Pancreas (tissue), 10 donors: ENCODE measurements around the gene TBC1D3I. TPM values are rescaled to one million over a fixed set of nuclear protein-coding genes. Genes with fewer than 3 reads are reported as not detected.
A peak's percentile ranks its signal among the peaks of the same experiment; 100 is the strongest.
"Not testable (repeated sequence)": the region's sequence is repeated elsewhere in the genome, so short reads cannot be mapped to it uniquely, and the experiment has no call there.

Source experiments
- ATAC-seq, 4 donors: fragments of 200-7000 bp; cut with Tn5 transposase; one replicate each; pipeline versions ENCODE4 v1.8.0 to v1.9.1; 2020; ENCODE audit warnings: mild to moderate bottlenecking in 4 of 4, moderate library complexity in 4 of 4
- DNase-seq, 6 donors: peaks; one replicate each; pipeline ENCODE4 v3.0.0-alpha.2; 2020
- FAIRE-seq: peaks from 2 replicates; lab custom pipeline; 2012; peaks lifted over from hg19 to GRCh38; lab: Jason Lieb, UNC
- H3K27ac ChIP-seq, 4 donors: fragments of 200-600 bp; sonication (generic); 1 replicate in 3 of 4; 2 replicates in 1 of 4; pipeline versions ENCODE4 v1.5.0 to v1.8.0; 2020
- H3K27me3 ChIP-seq, 4 donors: fragments of 200-600 bp; one replicate each; pipeline ENCODE4 v1.8.0; 2021
- H3K36me3 ChIP-seq, 3 donors: fragments of 200-600 bp; sonication (generic) in 1 of 3; one replicate each; pipeline versions ENCODE4 v1.5.0 to v1.8.0; 2020 to 2021
- H3K4me1 ChIP-seq, 3 donors: fragments of 200-600 bp; one replicate each; pipeline ENCODE4 v1.8.0; 2021
- H3K4me3 ChIP-seq, 4 donors: fragments of 200-600 bp; sonication (generic) in 2 of 4; one replicate each; pipeline versions ENCODE4 v1.5.0 to v1.8.0; 2020 to 2021
- H3K9me3 ChIP-seq, 4 donors: fragments of 200-600 bp; one replicate each; pipeline ENCODE4 v1.8.0; 2021
- WGBS, 2 donors: extraction: QIAGEN DNeasy Blood & Tissue Kit; methylation state at CpG; one replicate each; pipeline ENCODE4 v1.1.7; 2013; 5-methylcytosine and 5-hydroxymethylcytosine counted together
- intact Hi-C, 3 donors: fragments of 100-400 bp; cut with DNase I; formaldehyde crosslinking; loops; one replicate each; pipeline versions ENCODE4 v1.11.1 to v1.14.2; 2022
- polyA plus RNA-seq, 2 donors: library from polyadenylated mRNA; stranded (reverse); fragments of 200-250 nt; gene quantifications; one replicate each; pipeline ENCODE4 v1.2.3, GENCODE V29; 2013
- total RNA-seq, 6 donors: library from RNA; stranded (reverse); fragmentation: NEBNext Ultra II Directional in 4 of 6; extraction: Animal tissue kit (Norgen Biotek cat#: 25700) in 4 of 6; gene quantifications; one replicate each; pipeline versions ENCODE4 v1.2.1 to v1.2.4, GENCODE V29; 2021 to 2023
- donor health status: healthy with polysubstance abuse.
- donor health status: DM: no; HTN: no; CAD: no; lungs with moderate emphysema.
- donor health status: DM: no; HTN: no; CAD: no.
- donor health status: control.
- donor health status: control.
- donor health status: Bipolar disorder and iron deficiency.
- donor health status: DM: yes; HTN: yes; CAD: no.
- donor health status: DM: no; HTN: no; CAD: no.
- donor health status: DM: no; HTN: no; CAD: no.
- donor health status: DM: yes; HTN: yes; CAD: no.

The TBC1D3I gene
- total RNA-seq (under 1 TPM in 5 of 6 donors, not detected in 1; 0.16 to 0.55 (median 0.28) TPM), polyA plus RNA-seq (under 1 TPM; 0.09 to 0.34 TPM)

- H3K4me3 ChIP-seq, H3K9me3 ChIP-seq, ATAC-seq, DNase-seq, H3K4me1 ChIP-seq, H3K27ac ChIP-seq, FAIRE-seq, H3K36me3 ChIP-seq, intact Hi-C loops, H3K27me3 ChIP-seq: not testable (repeated sequence)
- WGBS, 2 donors = no CpG with 5 or more reads among the region's 11 CpGs
Observed at GRCh38 chr17:36264470-36264869, at the start of gene TBC1D3I. Gene TBC1D3I (minus strand): TSS chr17:36264570. CDS start chr17:36262985, 1,585 bp downstream.

- H3K4me3 ChIP-seq, FAIRE-seq, intact Hi-C loops, H3K4me1 ChIP-seq, DNase-seq, ATAC-seq, H3K27me3 ChIP-seq, H3K27ac ChIP-seq, H3K9me3 ChIP-seq, H3K36me3 ChIP-seq: not testable (repeated sequence)
- WGBS, 2 donors = no CpG with 5 or more reads among the region's 1 CpG
Observed at GRCh38 chr17:36295161-36295560, 30.8 kb upstream of the TBC1D3I start.

GRCh38 chr17:36289965-36290612 is 25.7 kb upstream of the TBC1D3I start:
- ATAC-seq, H3K27me3 ChIP-seq, H3K4me1 ChIP-seq, intact Hi-C loops, H3K9me3 ChIP-seq, FAIRE-seq, H3K4me3 ChIP-seq, H3K27ac ChIP-seq, DNase-seq, H3K36me3 ChIP-seq: not testable (repeated sequence)
- 30 to 32% methylated on average over 1 of the region's 2 CpGs for WGBS, 2 donors

- H3K27ac ChIP-seq, DNase-seq, intact Hi-C loops, H3K27me3 ChIP-seq, H3K36me3 ChIP-seq, H3K4me3 ChIP-seq, H3K4me1 ChIP-seq, H3K9me3 ChIP-seq, FAIRE-seq: not testable (repeated sequence)
- ATAC-seq = peak in 1 of 4 donors; percentile 53
- WGBS, 2 donors = 94% methylated on average over 3 of the region's 5 CpGs; no CpG with 5 or more reads in 1 of the 2 donors
Observed at GRCh38 chr17:36284219-36284618, 19.8 kb upstream of the TBC1D3I start.

- peak in 2 of 4 donors; percentile 48 to 76 for ATAC-seq
- DNase-seq, H3K27ac ChIP-seq, H3K4me3 ChIP-seq, H3K36me3 ChIP-seq, H3K27me3 ChIP-seq, H3K9me3 ChIP-seq, FAIRE-seq, H3K4me1 ChIP-seq, intact Hi-C loops: not testable (repeated sequence)
- no CpG with 5 or more reads among the region's 1 CpG for WGBS, 2 donors
Observed at GRCh38 chr17:36283256-36283655, 18.9 kb upstream of the TBC1D3I start.

GRCh38 chr17:36242046-36242445 is 22.3 kb downstream of the TBC1D3I start:
- H3K9me3 ChIP-seq, intact Hi-C loops, DNase-seq, FAIRE-seq, H3K36me3 ChIP-seq, ATAC-seq, H3K4me1 ChIP-seq, H3K27ac ChIP-seq, H3K4me3 ChIP-seq, H3K27me3 ChIP-seq: not testable (repeated sequence)
- WGBS, 2 donors = 73 to 79% methylated on average over 3 of the region's 4 CpGs

GRCh38 chr17:36229644-36230043 is 34.7 kb downstream of the TBC1D3I start:
- H3K36me3 ChIP-seq, H3K4me1 ChIP-seq, H3K9me3 ChIP-seq, ATAC-seq, FAIRE-seq, H3K27me3 ChIP-seq, DNase-seq, H3K27ac ChIP-seq, H3K4me3 ChIP-seq, intact Hi-C loops: not testable (repeated sequence)
- 17 to 45% methylated on average over 4 of the region's 5 CpGs for WGBS, 2 donors

GRCh38 chr17:36222967-36223366 is 41.4 kb downstream of the TBC1D3I start:
- H3K27ac ChIP-seq, FAIRE-seq, H3K36me3 ChIP-seq, ATAC-seq, H3K27me3 ChIP-seq, H3K4me1 ChIP-seq, intact Hi-C loops, DNase-seq, H3K4me3 ChIP-seq, H3K9me3 ChIP-seq: not testable (repeated sequence)
- WGBS, 2 donors = 85 to 88% methylated on average over 12 of the region's 12 CpGs

GRCh38 chr17:36221581-36222100 is 42.7 kb downstream of the TBC1D3I start:
- H3K27ac ChIP-seq, H3K27me3 ChIP-seq, H3K9me3 ChIP-seq, H3K36me3 ChIP-seq, FAIRE-seq, ATAC-seq, intact Hi-C loops, H3K4me1 ChIP-seq, DNase-seq, H3K4me3 ChIP-seq: not testable (repeated sequence)
- 76 to 80% methylated on average over 4 of the region's 4 CpGs for WGBS, 2 donors

- DNase-seq, H3K36me3 ChIP-seq, H3K4me1 ChIP-seq, H3K9me3 ChIP-seq, H3K27ac ChIP-seq, H3K4me3 ChIP-seq, H3K27me3 ChIP-seq, intact Hi-C loops, FAIRE-seq, ATAC-seq: not testable (repeated sequence)
- 64 to 72% methylated on average over 3 of the region's 3 CpGs for WGBS, 2 donors
Observed at GRCh38 chr17:36220737-36221580, 43.4 kb downstream of the TBC1D3I start.

- DNase-seq, H3K4me1 ChIP-seq, H3K4me3 ChIP-seq, H3K27ac ChIP-seq, H3K27me3 ChIP-seq, H3K9me3 ChIP-seq, FAIRE-seq, intact Hi-C loops, H3K36me3 ChIP-seq, ATAC-seq: not testable (repeated sequence)
- 90 to 100% methylated on average over 1 of the region's 1 CpG for WGBS, 2 donors
Observed at GRCh38 chr17:36219556-36219955, 44.8 kb downstream of the TBC1D3I start.
